Naive thymus-derived CD8-positive, alpha-beta T cell (primary cell): ENCODE data around the gene LRRC72. TPM values are rescaled to one million over a fixed set of nuclear protein-coding genes. Genes with fewer than 3 reads are reported as not detected.
"Not testable (repeated sequence)": the region's sequence is repeated elsewhere in the genome, so short reads cannot be mapped to it uniquely, and the experiment has no call there.

ENCODE experiments used
- ATAC-seq, 2 donors: fragments of 150-1000 bp; cut with Tn5 transposase in 1 of 2; sonication (Bioruptor Pico), chemical (Tn5 transposase) in 1 of 2; 1 replicate in 1 of 2; 2 replicates in 1 of 2; pipeline ENCODE4 v1.10.0; 2021; ENCODE audit warnings: mild to moderate bottlenecking in 2 of 2, moderate library complexity in 2 of 2
- POLR2A ChIA-PET: fragments of 350-600 bp; sonication (Branson Sonifier 250); formaldehyde crosslinking; loops from one replicate; lab custom pipeline; 2021; ENCODE audit warnings: antibody characterized with exemption; lab: Charles Lee
- DNase-seq, 10 donors: peaks; one replicate each; pipeline versions ENCODE4 v3.0.0 to v3.0.0-alpha.2; 2020 to 2022
- H3K27ac Mint-ChIP-seq, 10 donors: one replicate each; pipeline ENCODE4 v1.8.0; 2020 to 2022; ENCODE audit warnings: mild to moderate bottlenecking in 10 of 10, mixed read lengths in 10 of 10, moderate library complexity in 4 of 10, inconsistent platforms in 1 of 10
- H3K27me3 Mint-ChIP-seq, 5 donors: one replicate each; pipeline ENCODE4 v1.8.0; 2021 to 2022; ENCODE audit warnings: mixed read lengths in 5 of 5
- H3K36me3 Mint-ChIP-seq, 3 donors: one replicate each; pipeline ENCODE4 v1.8.0; 2020 to 2022; ENCODE audit warnings: mixed read lengths in 3 of 3, mild to moderate bottlenecking in 2 of 3, inconsistent platforms in 1 of 3
- H3K4me1 Mint-ChIP-seq, 4 donors: one replicate each; pipeline ENCODE4 v1.8.0; 2021 to 2022; ENCODE audit warnings: mixed read lengths in 4 of 4
- H3K4me3 Mint-ChIP-seq, 10 donors: one replicate each; pipeline ENCODE4 v1.8.0; 2020 to 2022; ENCODE audit warnings: mild to moderate bottlenecking in 10 of 10, mixed read lengths in 10 of 10, moderate library complexity in 6 of 10, inconsistent platforms in 1 of 10
- H3K9me3 Mint-ChIP-seq, 9 donors: one replicate each; pipeline ENCODE4 v1.8.0; 2020 to 2022; ENCODE audit warnings: mixed read lengths in 9 of 9, mild to moderate bottlenecking in 3 of 9, inconsistent platforms in 1 of 9, moderate library complexity in 1 of 9
- polyA plus RNA-seq, 3 donors: library from polyadenylated mRNA; unstranded; fragments of 300-500 nt; fragmentation: Illumina TruSeq; gene quantifications; one replicate each; pipeline ENCODE4 v1.2.3, GENCODE V29; 2021
- total RNA-seq, 8 experiments: library from RNA in 2 of 8; stranded (reverse) in 2 of 8; gene quantifications; one replicate each; pipeline ENCODE4 v1.2.3 and lab custom pipeline; 2021 to 2026

LRRC72 gene
- total and polyA plus RNA-seq, 5 experiments from 2014 or later: not detected

- Mint-ChIP-seq H3K4me1 (peaks cover 0 to 1% (median 0%) of the 10 kb centered on the region in 4 donors), H3K4me3 (no peak overlapping the region), H3K36me3 (no peaks in the 10 kb centered on the region), H3K9me3 (no peaks in the 10 kb centered on the region), H3K27me3 (peaks cover 0 to 19% (median 1%) of the 10 kb centered on the region in 5 donors), H3K27ac (no peak overlapping the region)
- no peak for DNase-seq
- ATAC-seq: no peak
- POLR2A ChIA-PET: no interaction called here
Observed at GRCh38 chr7:16587790-16588189, 61.2 kb downstream of the LRRC72 start.

DNA sequence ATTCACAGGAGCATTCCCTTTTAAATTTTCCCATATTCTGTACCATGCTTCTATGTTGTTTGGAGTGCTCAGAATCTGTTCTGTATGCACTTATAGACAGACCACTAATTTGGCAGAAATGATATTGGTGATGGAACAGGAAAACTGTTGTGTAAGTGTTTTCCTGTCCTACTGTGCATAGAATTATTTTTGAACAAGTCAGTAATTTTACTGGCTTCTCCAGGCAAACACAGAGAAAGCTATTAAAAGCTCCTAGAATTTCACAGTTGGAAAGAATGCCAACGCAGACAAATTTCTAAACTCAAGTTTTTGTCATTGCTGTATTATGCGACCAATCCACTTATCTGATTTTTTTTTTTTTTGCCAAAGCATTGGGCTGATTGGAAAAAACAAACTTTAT, 63.3 kb downstream of the LRRC72 start:
- Mint-ChIP-seq H3K36me3 (no peaks in the 10 kb centered on the region), H3K4me3 (no peak overlapping the region), H3K27me3 (peaks cover 0 to 9% (median 1%) of the 10 kb centered on the region in 5 donors), H3K4me1 (no peaks in the 10 kb centered on the region), H3K27ac (no peak overlapping the region), H3K9me3 (peaks cover 0 to 2% (median 0%) of the 10 kb centered on the region in 9 donors)
- no peak for DNase-seq
- POLR2A ChIA-PET: no interaction called here
- no peak for ATAC-seq

GRCh38 chr7:16590424-16590823, 63.8 kb downstream of the LRRC72 start:
- H3K9me3 Mint-ChIP-seq: peaks cover 0 to 2% (median 0%) of the 10 kb centered on the region in 9 donors
- H3K36me3 Mint-ChIP-seq: no peaks in the 10 kb centered on the region
- POLR2A ChIA-PET: no interaction called here

DNA sequence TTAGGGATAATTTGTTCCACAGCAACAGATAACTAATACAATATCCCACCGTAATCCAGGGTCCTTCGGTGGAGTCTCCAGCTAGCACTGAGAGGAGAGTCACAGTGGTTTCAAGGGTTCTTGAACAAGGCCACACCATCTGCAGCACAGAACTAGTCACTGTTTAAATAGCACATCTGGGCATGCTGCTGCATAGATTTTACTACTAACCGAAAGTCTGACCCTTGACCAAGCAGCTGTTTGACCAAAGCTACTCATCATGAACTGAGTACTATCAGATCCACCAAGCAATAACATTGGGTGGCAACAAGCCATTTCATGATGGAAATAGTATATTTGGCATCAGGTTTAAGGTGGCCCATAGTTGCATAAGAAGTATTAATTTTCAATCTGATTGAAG, 65.8 kb downstream of the LRRC72 start:
- no peaks in the 10 kb centered on the region for H3K4me1 Mint-ChIP-seq
- H3K27me3 Mint-ChIP-seq: peaks cover 0 to 3% (median 0%) of the 10 kb centered on the region in 5 donors
- no peak for DNase-seq
- H3K36me3 Mint-ChIP-seq: peaks cover 0 to 2% (median 0%) of the 10 kb centered on the region in 3 donors
- no peak overlapping the region for H3K27ac Mint-ChIP-seq
- ATAC-seq: no peak
- peaks cover 0 to 2% (median 0%) of the 10 kb centered on the region in 9 donors for H3K9me3 Mint-ChIP-seq
- H3K4me3 Mint-ChIP-seq: no peak overlapping the region
- POLR2A ChIA-PET: no interaction called here

More at GRCh38 chr7:16590424-16590823, 63.8 kb downstream of the LRRC72 start:
- no peak overlapping the region for H3K27ac Mint-ChIP-seq
- no peaks in the 10 kb centered on the region for H3K4me1 Mint-ChIP-seq
- DNase-seq (no peak), ATAC-seq (no peak)
- H3K27me3 Mint-ChIP-seq: peaks cover 0 to 8% (median 1%) of the 10 kb centered on the region in 5 donors
- no peak overlapping the region for H3K4me3 Mint-ChIP-seq

- Mint-ChIP-seq H3K36me3 (peaks cover 0 to 9% (median 2%) of the 10 kb centered on the region in 3 donors), H3K27ac (no peak overlapping the region), H3K4me3 (no peak overlapping the region), H3K9me3 (peaks cover 0 to 2% (median 0%) of the 10 kb centered on the region in 9 donors), H3K4me1 (no peaks in the 10 kb centered on the region), H3K27me3 (no peaks in the 10 kb centered on the region)
- no peak for ATAC-seq
- DNase-seq: no peak
- POLR2A ChIA-PET: interaction anchor here (1.1 kb wide), 1 partner anchor 52 kb away, joined by 5 read pairs; the partner anchor contains the start of genes ANKMY2 and BZW2
Observed at GRCh38 chr7:16594061-16594460, 67.4 kb downstream of the LRRC72 start.

DNA sequence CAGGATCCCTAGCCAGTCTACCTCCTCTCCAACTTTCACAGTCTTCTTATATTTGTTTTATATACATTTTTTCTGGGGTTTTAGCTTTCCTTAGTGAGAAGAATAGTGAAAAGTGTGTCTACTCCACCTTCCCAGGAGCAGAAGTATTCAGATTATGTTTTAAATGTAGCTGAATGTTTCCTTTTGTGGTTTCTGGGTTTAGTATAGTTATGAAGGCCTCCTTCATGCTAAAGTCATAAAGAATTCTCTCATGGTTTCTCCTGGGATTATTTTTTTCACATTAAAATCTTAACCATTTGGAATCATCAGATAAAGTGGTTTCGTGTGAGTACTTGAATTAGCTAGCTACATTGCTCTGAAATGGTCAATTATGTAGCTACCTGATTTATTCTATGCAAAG, 68.1 kb downstream of the LRRC72 start:
- Mint-ChIP-seq H3K4me3 (no peak overlapping the region), H3K27me3 (no peaks in the 10 kb centered on the region), H3K36me3 (peaks cover 1 to 13% (median 3%) of the 10 kb centered on the region in 3 donors), H3K27ac (no peak overlapping the region), H3K4me1 (no peaks in the 10 kb centered on the region), H3K9me3 (peaks cover 0 to 2% (median 0%) of the 10 kb centered on the region in 9 donors)
- ATAC-seq (no peak), DNase-seq (no peak)
- POLR2A ChIA-PET: no interaction called here

GRCh38 chr7:16595596-16595995, 69.0 kb downstream of the LRRC72 start:
- POLR2A ChIA-PET, DNase-seq, H3K4me1 Mint-ChIP-seq, ATAC-seq, H3K9me3 Mint-ChIP-seq, H3K27me3 Mint-ChIP-seq, H3K27ac Mint-ChIP-seq, H3K4me3 Mint-ChIP-seq: not testable (repeated sequence)
- H3K36me3 Mint-ChIP-seq: peaks cover 3 to 21% (median 4%) of the 10 kb centered on the region in 3 donors

GRCh38 chr7:16598015-16598414, 71.4 kb downstream of the LRRC72 start:
- POLR2A ChIA-PET: no interaction called here
- no peak overlapping the region for H3K27ac Mint-ChIP-seq

GRCh38 chr7:16599860-16600259, 73.2 kb downstream of the LRRC72 start:
- no peaks in the 10 kb centered on the region for H3K4me1 Mint-ChIP-seq
- no peak overlapping the region for H3K4me3 Mint-ChIP-seq
- H3K27me3 Mint-ChIP-seq: no peaks in the 10 kb centered on the region
- ATAC-seq: no peak
- peaks cover 14 to 62% (median 20%) of the 10 kb centered on the region in 3 donors for H3K36me3 Mint-ChIP-seq
- DNase-seq: no peak
- no peak overlapping the region for H3K27ac Mint-ChIP-seq
- POLR2A ChIA-PET: no interaction called here
- H3K9me3 Mint-ChIP-seq: no peaks in the 10 kb centered on the region

More at GRCh38 chr7:16598015-16598414, 71.4 kb downstream of the LRRC72 start:
- no peak for DNase-seq
- H3K9me3 Mint-ChIP-seq: peaks cover 0 to 2% (median 0%) of the 10 kb centered on the region in 9 donors
- no peaks in the 10 kb centered on the region for H3K4me1 Mint-ChIP-seq
- H3K36me3 Mint-ChIP-seq: peaks cover 10 to 46% (median 10%) of the 10 kb centered on the region in 3 donors
- H3K27me3 Mint-ChIP-seq: no peaks in the 10 kb centered on the region
- H3K4me3 Mint-ChIP-seq: no peak overlapping the region
- no peak for ATAC-seq

GRCh38 chr7:16603633-16604032, 77.0 kb downstream of the LRRC72 start:
- H3K36me3 Mint-ChIP-seq: peaks cover 14 to 79% (median 28%) of the 10 kb centered on the region in 3 donors
- no peak overlapping the region for H3K4me3 Mint-ChIP-seq

GRCh38 chr7:16604054-16604453, 77.4 kb downstream of the LRRC72 start:
- ATAC-seq (no peak), DNase-seq (peak in 1 of 10 donors; percentile 1)
- H3K9me3 Mint-ChIP-seq: no peaks in the 10 kb centered on the region
- H3K36me3 Mint-ChIP-seq: peaks cover 14 to 77% (median 28%) of the 10 kb centered on the region in 3 donors
- no peak overlapping the region for H3K27ac Mint-ChIP-seq
- no peaks in the 10 kb centered on the region for H3K27me3 Mint-ChIP-seq
- POLR2A ChIA-PET: no interaction called here
- no peaks in the 10 kb centered on the region for H3K4me1 Mint-ChIP-seq
- H3K4me3 Mint-ChIP-seq: no peak overlapping the region

More at GRCh38 chr7:16603633-16604032, 77.0 kb downstream of the LRRC72 start:
- H3K27me3 Mint-ChIP-seq: no peaks in the 10 kb centered on the region
- DNase-seq (no peak), ATAC-seq (no peak)
- POLR2A ChIA-PET: no interaction called here
- H3K4me1 Mint-ChIP-seq: no peaks in the 10 kb centered on the region
- H3K27ac Mint-ChIP-seq: peak overlapping the region in 1 of 10 donors; percentile 63
- no peaks in the 10 kb centered on the region for H3K9me3 Mint-ChIP-seq

DNA sequence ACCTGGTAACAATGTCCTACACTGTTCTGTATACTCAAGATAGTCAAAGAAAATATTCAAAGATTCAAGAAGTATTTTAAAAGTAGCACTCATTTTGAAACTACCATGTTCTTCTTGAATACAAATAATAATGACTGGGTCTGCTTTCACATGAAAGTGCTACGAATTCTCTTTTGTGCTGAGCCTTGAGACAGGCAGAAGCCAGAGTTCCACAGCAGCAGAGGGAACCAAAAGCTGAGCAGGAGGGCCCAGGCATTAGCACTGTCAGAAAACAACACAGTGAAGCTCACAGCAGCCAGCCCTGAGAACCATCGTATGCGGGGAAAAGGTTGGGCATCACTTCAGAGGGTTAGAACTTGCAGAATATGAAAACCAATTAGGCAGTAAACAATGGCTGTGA, 80.1 kb downstream of the LRRC72 start:
- H3K36me3 Mint-ChIP-seq: peaks cover 5 to 72% (median 29%) of the 10 kb centered on the region in 3 donors
- H3K4me3 Mint-ChIP-seq: no peak overlapping the region
- ATAC-seq (no peak), DNase-seq (no peak)
- no peaks in the 10 kb centered on the region for H3K27me3 Mint-ChIP-seq
- POLR2A ChIA-PET: no interaction called here
- peaks cover 0 to 5% (median under 1%) of the 10 kb centered on the region in 4 donors for H3K4me1 Mint-ChIP-seq
- H3K9me3 Mint-ChIP-seq: no peaks in the 10 kb centered on the region
- H3K27ac Mint-ChIP-seq: no peak overlapping the region

DNA sequence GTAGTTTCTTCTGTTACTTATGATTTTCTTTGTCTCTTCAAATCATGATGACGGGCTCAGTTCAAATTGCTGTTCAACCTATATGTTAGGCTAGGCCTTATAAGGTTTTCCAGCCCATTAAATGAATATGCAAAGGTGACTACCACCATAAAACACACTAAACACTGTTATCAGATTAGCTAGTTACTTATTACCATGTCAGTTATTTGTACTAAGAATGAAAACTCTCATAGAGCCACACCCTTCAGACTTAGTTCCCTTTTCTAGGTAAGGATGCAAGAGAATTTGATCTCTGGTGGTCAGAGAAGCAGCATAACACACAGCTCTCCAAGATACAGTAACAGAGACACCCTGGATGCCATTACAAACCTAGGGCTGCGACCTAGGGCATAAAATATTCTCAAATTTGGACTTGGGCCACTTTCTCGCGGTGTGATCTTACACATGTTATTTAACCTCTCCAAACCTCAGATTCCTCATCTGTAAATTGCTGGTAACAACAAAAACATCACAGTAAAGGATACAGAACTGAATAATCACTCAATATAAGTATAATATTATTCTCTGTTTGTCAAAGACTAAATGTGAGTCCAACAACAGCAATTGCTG, 83.3 kb downstream of the LRRC72 start:
- Mint-ChIP-seq H3K9me3 (no peaks in the 10 kb centered on the region), H3K4me1 (peaks cover 0 to 6% (median 3%) of the 10 kb centered on the region in 4 donors), H3K36me3 (peaks cover 0 to 61% (median 22%) of the 10 kb centered on the region in 3 donors), H3K4me3 (no peak overlapping the region), H3K27ac (no peak overlapping the region), H3K27me3 (no peaks in the 10 kb centered on the region)
- POLR2A ChIA-PET: interaction anchor here (0.6 kb wide), 1 partner anchor 38 kb away, joined by 3 read pairs; no protein-coding TSS in a partner anchor
- DNase-seq: no peak
- ATAC-seq: no peak
